HCT116 (cell line): ENCODE data around the gene PLCD3.

Experiments used
- ATF3 ChIP-seq: IDR thresholded peaks from 2 replicates; pipeline ENCODE4 v1.6.1; 2012
- CTCF ChIP-seq, 3 experiments: fragments of 200-600 bp in 1 of 3; sonication (generic) in 1 of 3; IDR thresholded peaks in 2 of 3; conservative IDR thresholded peaks in 1 of 3; 2 replicates each; pipeline ENCODE4 v1.5.1; 2012 to 2017; ENCODE audit warnings: low read depth in 2 of 3, low read length in 2 of 3, antibody characterized with exemption in 1 of 3, borderline replicate concordance in 1 of 3, control low read depth in 1 of 3, mild to moderate bottlenecking in 1 of 3, mixed read lengths in 1 of 3, mixed run types in 1 of 3, moderate library complexity in 1 of 3; ENCODE audit not compliant: insufficient read depth in 1 of 3
- EGR1 ChIP-seq: IDR thresholded peaks from 2 replicates; pipeline ENCODE4 v1.6.1; 2012; ENCODE audit warnings: low read depth
- EZH2 ChIP-seq: fragments of 200-600 bp; sonication (generic); IDR thresholded peaks from 2 replicates; pipeline ENCODE4 v1.6.1; 2017; ENCODE audit warnings: antibody characterized with exemption, mixed run types
- JUND ChIP-seq: IDR thresholded peaks from 2 replicates; pipeline ENCODE4 v1.6.1; 2012
- POLR2A ChIP-seq: IDR thresholded peaks from 2 replicates; pipeline ENCODE4 v1.7.0; 2011; ENCODE audit warnings: borderline replicate concordance; ENCODE audit not compliant: insufficient read depth, insufficient read length; ENCODE audit errors: extremely low read depth
- POLR2AphosphoS5 ChIP-seq: IDR thresholded peaks from 2 replicates; pipeline ENCODE4 v1.6.1; 2011; ENCODE audit warnings: mild to moderate bottlenecking, low read depth, low read length, moderate library complexity
- RAD21 ChIP-seq: IDR thresholded peaks from 2 replicates; pipeline ENCODE4 v1.6.1; 2012; ENCODE audit warnings: low read depth, mild to moderate bottlenecking
- SP1 ChIP-seq: IDR thresholded peaks from 2 replicates; pipeline ENCODE4 v1.6.1; 2012; ENCODE audit warnings: low read depth
- YY1 ChIP-seq: IDR thresholded peaks from 2 replicates; pipeline ENCODE4 v1.6.1; 2011; ENCODE audit warnings: low read length, low read depth, moderate library complexity, mild to moderate bottlenecking; ENCODE audit not compliant: insufficient replicate concordance; ENCODE audit errors: extremely low read depth
- ZBTB33 ChIP-seq: IDR thresholded peaks from 2 replicates; pipeline ENCODE4 v1.6.1; 2011; ENCODE audit warnings: mild to moderate bottlenecking, low read length, moderate library complexity; ENCODE audit not compliant: insufficient replicate concordance; ENCODE audit errors: extremely low read depth
- ZNF274 ChIP-seq: fragments of 200-500 bp; sonication (Bioruptor generic); IDR thresholded peaks from 2 replicates; pipeline ENCODE4 v1.6.1; 2014; ENCODE audit warnings: mild to moderate bottlenecking, low read depth, low read length, inconsistent platforms

GRCh38 chr17:45090711-45091110, 41.6 kb downstream of the PLCD3 start:
- TF ChIP-seq POLR2A (no peak), CTCF (IDR thresholded peaks at IDR 0.05 in 2 of 3, conservative IDR thresholded peaks at IDR 0.05 in 1 of 3; ENCODE audit: borderline replicate concordance in 1 of 3, insufficient read depth in 1 of 3, low read depth in 2 of 3, low read length in 2 of 3) (no peak), EGR1 (no peak), RAD21 (no peak), POLR2AphosphoS5 (no peak), ZNF274 (no peak), JUND (no peak), ATF3 (no peak), ZBTB33 (no peak), SP1 (no peak), YY1 (no peak), EZH2 (no peak)
